ENCODE data around the gene RPS3.

The RPS3 gene

GRCh38 chr11:75435571-75435925 is 36.2 kb downstream of the RPS3 start:
- H3K9me3 ChIP-seq (ENCODE audit: control insufficient read depth, insufficient read depth, low read length): no peaks in the 10 kb centered on the region
- no peaks in the 10 kb centered on the region for H3F3A ChIP-seq (ENCODE audit: control insufficient read depth, insufficient read depth)
- no peak overlapping the region for H3K27ac ChIP-seq (ENCODE audit: low read depth, low read length)
- no peaks in the 10 kb centered on the region; the same call in 1 of the 2 replicates for H4K20me1 ChIP-seq (ENCODE audit: control insufficient read depth, insufficient read depth, low read depth, low read length)
- H3K4me3 ChIP-seq (ENCODE audit: low read length): no peak overlapping the region
- TF ChIP-seq EZH2phosphoT487 (IDR thresholded peaks at IDR 0.05; ENCODE audit: borderline replicate concordance, low read length): no peak
- TF ChIP-seq, protein P1, sequence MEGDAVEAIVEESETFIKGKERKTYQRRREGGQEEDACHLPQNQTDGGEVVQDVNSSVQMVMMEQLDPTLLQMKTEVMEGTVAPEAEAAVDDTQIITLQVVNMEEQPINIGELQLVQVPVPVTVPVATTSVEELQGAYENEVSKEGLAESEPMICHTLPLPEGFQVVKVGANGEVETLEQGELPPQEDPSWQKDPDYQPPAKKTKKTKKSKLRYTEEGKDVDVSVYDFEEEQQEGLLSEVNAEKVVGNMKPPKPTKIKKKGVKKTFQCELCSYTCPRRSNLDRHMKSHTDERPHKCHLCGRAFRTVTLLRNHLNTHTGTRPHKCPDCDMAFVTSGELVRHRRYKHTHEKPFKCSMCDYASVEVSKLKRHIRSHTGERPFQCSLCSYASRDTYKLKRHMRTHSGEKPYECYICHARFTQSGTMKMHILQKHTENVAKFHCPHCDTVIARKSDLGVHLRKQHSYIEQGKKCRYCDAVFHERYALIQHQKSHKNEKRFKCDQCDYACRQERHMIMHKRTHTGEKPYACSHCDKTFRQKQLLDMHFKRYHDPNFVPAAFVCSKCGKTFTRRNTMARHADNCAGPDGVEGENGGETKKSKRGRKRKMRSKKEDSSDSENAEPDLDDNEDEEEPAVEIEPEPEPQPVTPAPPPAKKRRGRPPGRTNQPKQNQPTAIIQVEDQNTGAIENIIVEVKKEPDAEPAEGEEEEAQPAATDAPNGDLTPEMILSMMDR (IDR thresholded peaks at IDR 0.05; ENCODE audit: low read depth, low read length, poor library complexity, severe bottlenecking): no peak
- no peaks in the 10 kb centered on the region for H3K79me2 ChIP-seq (ENCODE audit: control insufficient read depth, low read length)
- H3K27me3 ChIP-seq (ENCODE audit: control insufficient read depth, low read length): peaks cover 7% of the 10 kb centered on the region; the same call in 1 of the 2 replicates
- H3K4me2 ChIP-seq (ENCODE audit: low read length): no peak overlapping the region
- H3K9me2 ChIP-seq (replicated peaks; ENCODE audit: control insufficient read depth, low read length): no peaks in the 10 kb centered on the region
- H3K36me3 ChIP-seq (ENCODE audit: control insufficient read depth, low read length): no peaks in the 10 kb centered on the region
- H3K4me1 ChIP-seq (ENCODE audit: control insufficient read depth, low read length): no peaks in the 10 kb centered on the region

- H3K4me3 ChIP-seq (ENCODE audit: low read length): no peak overlapping the region
- H3K36me3 ChIP-seq (ENCODE audit: control insufficient read depth, low read length): no peaks in the 10 kb centered on the region
- no peaks in the 10 kb centered on the region; the same call in 1 of the 2 replicates for H4K20me1 ChIP-seq (ENCODE audit: control insufficient read depth, insufficient read depth, low read depth, low read length)
- H3K27ac ChIP-seq (ENCODE audit: low read depth, low read length): no peak overlapping the region
- no peak for TF ChIP-seq EZH2phosphoT487 (IDR thresholded peaks at IDR 0.05; ENCODE audit: borderline replicate concordance, low read length)
- TF ChIP-seq, protein P1 (IDR thresholded peaks at IDR 0.05; ENCODE audit: low read depth, low read length, poor library complexity, severe bottlenecking): no peak
- H3K4me1 ChIP-seq (ENCODE audit: control insufficient read depth, low read length): no peaks in the 10 kb centered on the region
- H3K79me2 ChIP-seq (ENCODE audit: control insufficient read depth, low read length): no peaks in the 10 kb centered on the region
- no peaks in the 10 kb centered on the region for H3K27me3 ChIP-seq (ENCODE audit: control insufficient read depth, low read length)
- H3K9me2 ChIP-seq (replicated peaks; ENCODE audit: control insufficient read depth, low read length): no peaks in the 10 kb centered on the region
- no peaks in the 10 kb centered on the region for H3F3A ChIP-seq (ENCODE audit: control insufficient read depth, insufficient read depth)
- no peaks in the 10 kb centered on the region for H3K9me3 ChIP-seq (ENCODE audit: control insufficient read depth, insufficient read depth, low read length)
- no peak overlapping the region for H3K4me2 ChIP-seq (ENCODE audit: low read length)
Observed at GRCh38 chr11:75436806-75437205, 37.5 kb downstream of the RPS3 start.

GRCh38 chr11:75437966-75438659 is 38.8 kb downstream of the RPS3 start:
- no peaks in the 10 kb centered on the region for H3F3A ChIP-seq (ENCODE audit: control insufficient read depth, insufficient read depth)
- no peak overlapping the region for H3K4me3 ChIP-seq (ENCODE audit: low read length)
- no peaks in the 10 kb centered on the region for H3K9me2 ChIP-seq (replicated peaks; ENCODE audit: control insufficient read depth, low read length)
- no peaks in the 10 kb centered on the region for H3K79me2 ChIP-seq (ENCODE audit: control insufficient read depth, low read length)
- H3K36me3 ChIP-seq (ENCODE audit: control insufficient read depth, low read length): no peaks in the 10 kb centered on the region
- H3K27ac ChIP-seq (ENCODE audit: low read depth, low read length): no peak overlapping the region
- TF ChIP-seq, protein P1 (IDR thresholded peaks at IDR 0.05; ENCODE audit: low read depth, low read length, poor library complexity, severe bottlenecking): no peak
- no peaks in the 10 kb centered on the region; the same call in 1 of the 2 replicates for H4K20me1 ChIP-seq (ENCODE audit: control insufficient read depth, insufficient read depth, low read depth, low read length)
- H3K4me2 ChIP-seq (ENCODE audit: low read length): no peak overlapping the region
- H3K9me3 ChIP-seq (ENCODE audit: control insufficient read depth, insufficient read depth, low read length): no peaks in the 10 kb centered on the region
- no peaks in the 10 kb centered on the region for H3K27me3 ChIP-seq (ENCODE audit: control insufficient read depth, low read length)
- H3K4me1 ChIP-seq (ENCODE audit: control insufficient read depth, low read length): no peaks in the 10 kb centered on the region
